ENCODE results near the gene PYGB.
"Not testable (repeated sequence)": the region's sequence is repeated elsewhere in the genome, so short reads cannot be mapped to it uniquely, and the experiment has no call there.

The PYGB gene

GRCh38 chr20:25296094-25297093, 48.5 kb downstream of the PYGB start:
- DNase-seq, result no peak

GRCh38 chr20:25297141-25297905, 49.4 kb downstream of the PYGB start:
- DNase-seq, result no peak

GRCh38 chr20:25299806-25300205, 51.9 kb downstream of the PYGB start:
- no peak for DNase-seq

GRCh38 chr20:25300496-25301170, 52.7 kb downstream of the PYGB start:
- DNase-seq, result no peak

GRCh38 chr20:25301357-25301920, 53.6 kb downstream of the PYGB start:
- no peak for DNase-seq

- no peak for DNase-seq
These were observed 54.7 kb downstream of the PYGB start for GRCh38 chr20:25302596-25302995.

GRCh38 chr20:25303292-25304024, 55.6 kb downstream of the PYGB start:
- no peak for DNase-seq

GRCh38 chr20:25304025-25304549, 56.2 kb downstream of the PYGB start:
- DNase-seq, result no peak

GRCh38 chr20:25306991-25307903, 59.4 kb downstream of the PYGB start:
- DNase-seq, result no peak

- DNase-seq, result no peak
These were observed 60.2 kb downstream of the PYGB start for GRCh38 chr20:25308083-25308491.

GRCh38 chr20:25308671-25309394, 60.9 kb downstream of the PYGB start:
- no peak for DNase-seq

GRCh38 chr20:25309395-25310267, 61.7 kb downstream of the PYGB start:
- no peak for DNase-seq

- no peak for DNase-seq
These were observed 62.5 kb downstream of the PYGB start for GRCh38 chr20:25310268-25310920.

- no peak for DNase-seq
These were observed 63.2 kb downstream of the PYGB start for GRCh38 chr20:25310921-25311728.

- not testable (repeated sequence) for DNase-seq
These were observed 64.8 kb downstream of the PYGB start for GRCh38 chr20:25312716-25313115.

- DNase-seq, result no peak
These were observed 65.7 kb downstream of the PYGB start for GRCh38 chr20:25313593-25313992.

Data from right kidney (tissue), 1 donor.